WTC11 (cell line): ENCODE data around the gene ABCD3. TPM values are rescaled to one million over a fixed set of nuclear protein-coding genes. Genes with fewer than 3 reads are reported as not detected.

Experiments used
- ATAC-seq: fragments of 200-7000 bp; cut with Tn5 transposase; 2 replicates; pipeline ENCODE4 v1.10.0; 2021; ENCODE audit warnings: mild to moderate bottlenecking, moderate library complexity
- CTCF ChIA-PET: fragments of 300-600 bp; sonication (Branson Sonifier 250); formaldehyde crosslinking; loops from one replicate; lab custom pipeline; 2021; ENCODE audit warnings: antibody characterized with exemption; lab: Charles Lee
- POLR2A ChIA-PET: fragments of 350-600 bp; sonication (Branson Sonifier 250); formaldehyde crosslinking; loops from one replicate; lab custom pipeline; 2021; ENCODE audit warnings: antibody characterized with exemption; lab: Charles Lee
- DNase-seq: peaks from one replicate; pipeline ENCODE4 v3.0.0; 2021; ENCODE audit warnings: low spot score
- H3K27ac Mint-ChIP-seq: 2 replicates; pipeline ENCODE4 v1.8.0; 2021; ENCODE audit warnings: mixed read lengths
- H3K27me3 Mint-ChIP-seq: 2 replicates; pipeline ENCODE4 v1.8.0; 2021; ENCODE audit warnings: low read depth, mild to moderate bottlenecking, moderate library complexity, mixed read lengths
- H3K36me3 Mint-ChIP-seq: 2 replicates; pipeline ENCODE4 v1.8.0; 2021; ENCODE audit warnings: mixed read lengths
- H3K4me1 Mint-ChIP-seq: 2 replicates; pipeline ENCODE4 v1.8.0; 2022; ENCODE audit warnings: mixed read lengths
- H3K4me3 Mint-ChIP-seq: 2 replicates; pipeline ENCODE4 v1.8.0; 2021; ENCODE audit warnings: mild to moderate bottlenecking, moderate library complexity, mixed read lengths
- H3K9me3 Mint-ChIP-seq: 2 replicates; pipeline ENCODE4 v1.8.0; 2021; ENCODE audit warnings: mixed read lengths
- ELF4 ChIP-seq: sonication (generic); formaldehyde crosslinking; IDR thresholded peaks from 2 replicates; pipeline ENCODE4 v1.8.1; 2022; ENCODE audit warnings: low read depth, mild to moderate bottlenecking, moderate library complexity, missing genetic modification reagents
- GABPB1 ChIP-seq: sonication (generic); formaldehyde crosslinking; IDR thresholded peaks from 2 replicates; pipeline ENCODE4 v1.8.1; 2023; ENCODE audit warnings: mild to moderate bottlenecking, missing genetic modification reagents
- JUN ChIP-seq: sonication (generic); formaldehyde crosslinking; IDR thresholded peaks from 2 replicates; pipeline ENCODE4 v1.8.0; 2023; ENCODE audit warnings: mild to moderate bottlenecking, missing genetic modification reagents
- KAT7 ChIP-seq: sonication (generic); formaldehyde crosslinking; IDR thresholded peaks from 2 replicates; pipeline ENCODE4 v1.8.1; 2023; ENCODE audit warnings: missing genetic modification reagents, mild to moderate bottlenecking, borderline replicate concordance
- MLX ChIP-seq: sonication (generic); formaldehyde crosslinking; IDR thresholded peaks from 2 replicates; pipeline ENCODE4 v1.8.1; 2023; ENCODE audit warnings: mild to moderate bottlenecking, missing genetic modification reagents, moderate library complexity
- NFATC4 ChIP-seq: fragments of 250-450 bp; sonication (Bioruptor Pico); IDR thresholded peaks from 2 replicates; pipeline ENCODE4 v1.9.0; 2021; ENCODE audit warnings: mild to moderate bottlenecking
- NR3C1 ChIP-seq: sonication (generic); formaldehyde crosslinking; conservative IDR thresholded peaks from 2 replicates; pipeline ENCODE4 v1.8.1; 2023; ENCODE audit warnings: low read depth, mild to moderate bottlenecking, missing genetic modification reagents
- PRDM15 ChIP-seq: sonication (generic); formaldehyde crosslinking; IDR thresholded peaks from 2 replicates; pipeline ENCODE4 v1.8.0; 2022; ENCODE audit warnings: missing genetic modification reagents
- RORB ChIP-seq: fragments of 250-450 bp; sonication (Bioruptor Pico); IDR thresholded peaks from 2 replicates; pipeline ENCODE4 v1.9.0; 2021; ENCODE audit warnings: mild to moderate bottlenecking
- SMAD3 ChIP-seq: sonication (generic); formaldehyde crosslinking; IDR thresholded peaks from 2 replicates; pipeline ENCODE4 v1.8.0; 2022; ENCODE audit warnings: missing genetic modification reagents, mild to moderate bottlenecking, borderline replicate concordance
- USF1 ChIP-seq: sonication (generic); formaldehyde crosslinking; IDR thresholded peaks from 2 replicates; pipeline ENCODE4 v1.8.0; 2022; ENCODE audit warnings: mild to moderate bottlenecking, missing genetic modification reagents
- USF2 ChIP-seq: sonication (generic); formaldehyde crosslinking; IDR thresholded peaks from 2 replicates; pipeline ENCODE4 v1.8.1; 2023; ENCODE audit warnings: mild to moderate bottlenecking, missing genetic modification reagents, moderate library complexity
- ZMAT4 ChIP-seq: fragments of 250-450 bp; sonication (Bioruptor Pico); IDR thresholded peaks from 2 replicates; pipeline ENCODE4 v1.9.0; 2021; ENCODE audit warnings: mild to moderate bottlenecking
- ZNF396 ChIP-seq: fragments of 250-450 bp; sonication (Bioruptor Pico); IDR thresholded peaks from 2 replicates; pipeline ENCODE4 v1.8.0; 2021; ENCODE audit warnings: mild to moderate bottlenecking, moderate library complexity, borderline replicate concordance
- ZNF416 ChIP-seq: fragments of 250-450 bp; sonication (Bioruptor Pico); IDR thresholded peaks from 2 replicates; pipeline ENCODE4 v1.9.0; 2021; ENCODE audit warnings: mild to moderate bottlenecking, inconsistent platforms
- ZNF423 ChIP-seq: fragments of 250-450 bp; sonication (Bioruptor Pico); IDR thresholded peaks from 2 replicates; pipeline ENCODE4 v2.1.2; 2022; ENCODE audit warnings: mild to moderate bottlenecking, moderate library complexity
- ZNF512 ChIP-seq: sonication (generic); formaldehyde crosslinking; IDR thresholded peaks from 2 replicates; pipeline ENCODE4 v1.8.1; 2022; ENCODE audit warnings: missing genetic modification reagents, borderline replicate concordance
- ZSCAN18 ChIP-seq: fragments of 250-450 bp; sonication (Bioruptor Pico); IDR thresholded peaks from 2 replicates; pipeline ENCODE4 v2.1.2; 2022; ENCODE audit warnings: mild to moderate bottlenecking, moderate library complexity
- total RNA-seq: library from RNA; stranded (reverse); gene quantifications from 3 replicates; pipeline ENCODE4 v1.2.3, GENCODE V29; 2021

Gene ABCD3
- total RNA-seq, 1 experiment from 2014 or later: 27.2 TPM

- no peak for DNase-seq
- Mint-ChIP-seq H3K4me1 (peaks cover 21% of the 10 kb centered on the region), H3K27me3 (no peaks in the 10 kb centered on the region), H3K4me3 (no peak overlapping the region), H3K36me3 (peaks cover 32% of the 10 kb centered on the region), H3K27ac (no peak overlapping the region), H3K9me3 (no peaks in the 10 kb centered on the region)
- POLR2A ChIA-PET: interaction anchor here (0.5 kb wide), 1 partner anchor 281 kb away, joined by 3 read pairs; no protein-coding TSS in a partner anchor
- TF ChIP-seq GABPB1: no peak
- no peak for TF ChIP-seq SMAD3 (CRISPR knock-in tag)
- no peak for TF ChIP-seq USF1 (CRISPR knock-in tag)
- TF ChIP-seq RORB (CRISPR knock-in tag): no peak
- no peak for TF ChIP-seq NR3C1 (CRISPR knock-in tag)
- no peak for TF ChIP-seq ZNF396 (CRISPR knock-in tag)
- TF ChIP-seq ZNF416 (CRISPR knock-in tag): no peak
- TF ChIP-seq ZNF512: no peak
- TF ChIP-seq ELF4 (CRISPR knock-in tag): no peak
- no peak for TF ChIP-seq NFATC4 (CRISPR knock-in tag)
- TF ChIP-seq JUN: no peak
- no peak for TF ChIP-seq MLX (CRISPR knock-in tag)
- TF ChIP-seq ZMAT4 (CRISPR knock-in tag): no peak
- TF ChIP-seq ZSCAN18 (CRISPR knock-in tag): no peak
- no peak for TF ChIP-seq PRDM15 (CRISPR knock-in tag)
- TF ChIP-seq USF2 (CRISPR knock-in tag): no peak
- ATAC-seq: no peak
- CTCF ChIA-PET: interaction anchor here (0.9 to 2.4 kb wide), 3 partner anchors 13 to 325 kb away, joined by 3 to 6 read pairs (median 4); no protein-coding TSS in a partner anchor
Observed at GRCh38 chr1:94529416-94529815, 111.2 kb downstream of the ABCD3 start.

GRCh38 chr1:94530373-94530878, 112.2 kb downstream of the ABCD3 start:
- ChIA-PET CTCF (interaction anchor here (0.6 to 2.4 kb wide), 2 partner anchors 67 to 324 kb away, joined by 3 to 6 read pairs; no protein-coding TSS in a partner anchor), POLR2A (no interaction called here)
- Mint-ChIP-seq H3K9me3 (no peaks in the 10 kb centered on the region), H3K36me3 (peaks cover 39% of the 10 kb centered on the region), H3K4me1 (peaks cover 21% of the 10 kb centered on the region), H3K27me3 (no peaks in the 10 kb centered on the region), H3K27ac (no peak overlapping the region), H3K4me3 (no peak overlapping the region)
- ATAC-seq: no peak
- DNase-seq: no peak
- TF ChIP-seq ZSCAN18 (CRISPR knock-in tag): no peak
- no peak for TF ChIP-seq ZNF423 (CRISPR knock-in tag)
- no peak for TF ChIP-seq ZNF512
- no peak for TF ChIP-seq KAT7 (CRISPR knock-in tag)
